Measurements from ENCODE around the gene HNRNPK.
"Not testable (repeated sequence)": the region's sequence is repeated elsewhere in the genome, so short reads cannot be mapped to it uniquely, and the experiment has no call there.

The HNRNPK gene

DNA sequence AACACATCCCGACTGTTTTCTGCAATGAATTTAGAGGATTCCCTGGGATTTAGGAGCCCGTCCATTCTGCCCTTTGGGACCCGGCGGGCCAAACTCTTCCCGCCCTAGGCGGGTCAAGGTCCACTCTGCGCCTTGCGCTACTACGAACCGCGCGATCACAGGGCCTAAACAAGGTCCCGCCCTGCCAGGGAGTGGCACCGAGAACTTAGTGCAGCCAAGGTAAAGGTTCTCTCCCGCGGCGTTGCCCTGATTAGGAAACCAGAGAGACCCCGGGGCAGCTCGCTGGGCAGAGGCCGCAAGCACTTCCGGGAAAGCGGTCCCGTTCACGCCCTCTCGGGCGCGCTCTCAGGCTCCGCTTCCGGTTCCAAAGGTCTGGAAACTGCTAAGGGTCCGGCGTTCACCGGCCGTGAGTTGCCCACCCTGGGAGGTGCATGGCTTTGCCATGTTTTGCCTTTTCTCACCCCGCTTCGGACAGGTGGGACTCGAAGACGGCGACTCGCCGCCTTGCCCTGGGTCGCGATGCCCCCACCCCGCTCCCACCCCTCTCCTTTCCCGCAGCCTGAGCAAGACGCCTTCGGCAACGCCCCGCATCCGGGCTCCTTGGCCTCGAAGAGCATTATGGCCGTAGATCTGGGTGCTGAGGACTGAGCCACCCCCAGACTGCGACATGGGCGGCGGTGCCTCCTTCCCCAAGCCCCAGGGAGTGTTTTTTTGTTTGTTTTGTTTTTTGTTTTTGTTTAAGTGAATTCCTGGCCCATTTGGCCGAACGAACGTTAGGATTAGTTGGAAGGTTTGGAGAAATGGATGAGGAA, 23.4 kb downstream of the HNRNPK start:
- Histone ChIP-seq H3K4me3 (ENCODE audit: low read depth, low read length) (peak overlapping the region; percentile 64), H3K79me2 (no peaks in the 10 kb centered on the region), H3K27ac (peak overlapping the region; percentile 79), H3K9me3 (ENCODE audit: control insufficient read depth, low read length) (no peaks in the 10 kb centered on the region), H3K27me3 (ENCODE audit: control insufficient read depth, insufficient read depth, low read length) (no peaks in the 10 kb centered on the region), H3K4me2 (ENCODE audit: low read length) (peak overlapping the region; percentile 65), H3K9ac (peak overlapping the region; percentile 37), H3K36me3 (ENCODE audit: control insufficient read depth, insufficient read depth, low read length) (no peaks in the 10 kb centered on the region), H2AFZ (peak overlapping the region; percentile 98), H3K4me1 (peaks cover 5% of the 10 kb centered on the region)
- TF ChIP-seq, protein P1, sequence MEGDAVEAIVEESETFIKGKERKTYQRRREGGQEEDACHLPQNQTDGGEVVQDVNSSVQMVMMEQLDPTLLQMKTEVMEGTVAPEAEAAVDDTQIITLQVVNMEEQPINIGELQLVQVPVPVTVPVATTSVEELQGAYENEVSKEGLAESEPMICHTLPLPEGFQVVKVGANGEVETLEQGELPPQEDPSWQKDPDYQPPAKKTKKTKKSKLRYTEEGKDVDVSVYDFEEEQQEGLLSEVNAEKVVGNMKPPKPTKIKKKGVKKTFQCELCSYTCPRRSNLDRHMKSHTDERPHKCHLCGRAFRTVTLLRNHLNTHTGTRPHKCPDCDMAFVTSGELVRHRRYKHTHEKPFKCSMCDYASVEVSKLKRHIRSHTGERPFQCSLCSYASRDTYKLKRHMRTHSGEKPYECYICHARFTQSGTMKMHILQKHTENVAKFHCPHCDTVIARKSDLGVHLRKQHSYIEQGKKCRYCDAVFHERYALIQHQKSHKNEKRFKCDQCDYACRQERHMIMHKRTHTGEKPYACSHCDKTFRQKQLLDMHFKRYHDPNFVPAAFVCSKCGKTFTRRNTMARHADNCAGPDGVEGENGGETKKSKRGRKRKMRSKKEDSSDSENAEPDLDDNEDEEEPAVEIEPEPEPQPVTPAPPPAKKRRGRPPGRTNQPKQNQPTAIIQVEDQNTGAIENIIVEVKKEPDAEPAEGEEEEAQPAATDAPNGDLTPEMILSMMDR (IDR thresholded peaks at IDR 0.05): no peak

DNA sequence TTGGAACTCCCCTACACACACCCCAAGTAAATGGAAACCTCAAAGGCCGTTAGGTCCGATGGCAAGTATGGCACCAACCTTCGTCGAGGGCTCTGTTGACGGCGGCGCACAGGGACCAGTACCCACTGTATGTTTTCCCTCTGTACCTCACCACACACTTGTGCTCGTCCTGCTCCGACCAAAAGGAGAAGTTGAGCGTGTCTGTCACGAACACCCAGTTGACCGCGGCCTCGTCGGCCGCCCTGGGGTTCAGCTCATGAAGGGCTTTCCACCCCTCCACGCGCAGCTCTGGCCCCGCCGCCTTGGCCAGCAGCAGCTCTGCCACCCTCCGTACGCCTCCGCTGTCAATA, 24.0 kb downstream of the HNRNPK start:
- H3K27ac ChIP-seq: peak overlapping the region; percentile 79
- peak overlapping the region; percentile 98 for H2AFZ ChIP-seq
- peaks cover 5% of the 10 kb centered on the region for H3K4me1 ChIP-seq
- H3K36me3 ChIP-seq (ENCODE audit: control insufficient read depth, insufficient read depth, low read length): no peaks in the 10 kb centered on the region
- H3K79me2 ChIP-seq: no peaks in the 10 kb centered on the region
- no peaks in the 10 kb centered on the region for H3K27me3 ChIP-seq (ENCODE audit: control insufficient read depth, insufficient read depth, low read length)
- H3K4me3 ChIP-seq (ENCODE audit: low read depth, low read length): peak overlapping the region; percentile 64
- peak overlapping the region; percentile 65 for H3K4me2 ChIP-seq (ENCODE audit: low read length)
- no peaks in the 10 kb centered on the region for H3K9me3 ChIP-seq (ENCODE audit: control insufficient read depth, low read length)
- peak overlapping the region; percentile 37 for H3K9ac ChIP-seq
- TF ChIP-seq, protein P1 (IDR thresholded peaks at IDR 0.05): no peak

DNA sequence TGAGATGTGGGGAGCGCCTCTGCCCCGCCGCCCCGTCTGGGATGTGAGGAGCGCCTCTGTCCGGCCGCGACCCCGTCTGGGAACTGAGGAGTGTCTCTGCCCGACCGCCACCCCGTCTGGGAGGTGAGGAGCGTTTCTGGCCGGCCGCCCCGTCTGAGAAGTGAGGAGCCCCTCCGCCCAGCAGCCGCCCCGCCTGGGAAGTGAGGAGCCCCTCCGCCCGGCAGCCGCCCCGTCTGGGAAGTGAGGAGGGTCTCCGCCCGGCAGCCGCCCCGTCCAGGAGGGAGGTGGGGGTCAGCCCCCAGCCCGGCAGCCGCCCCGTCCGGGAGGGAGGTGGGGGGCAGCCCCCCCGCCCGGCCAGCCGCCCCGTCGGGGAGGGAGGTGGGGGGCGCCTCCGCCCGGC, 31.9 kb downstream of the HNRNPK start:
- H3K36me3 ChIP-seq (ENCODE audit: control insufficient read depth, insufficient read depth, low read length); H3K4me1 ChIP-seq: not testable (repeated sequence)

DNA sequence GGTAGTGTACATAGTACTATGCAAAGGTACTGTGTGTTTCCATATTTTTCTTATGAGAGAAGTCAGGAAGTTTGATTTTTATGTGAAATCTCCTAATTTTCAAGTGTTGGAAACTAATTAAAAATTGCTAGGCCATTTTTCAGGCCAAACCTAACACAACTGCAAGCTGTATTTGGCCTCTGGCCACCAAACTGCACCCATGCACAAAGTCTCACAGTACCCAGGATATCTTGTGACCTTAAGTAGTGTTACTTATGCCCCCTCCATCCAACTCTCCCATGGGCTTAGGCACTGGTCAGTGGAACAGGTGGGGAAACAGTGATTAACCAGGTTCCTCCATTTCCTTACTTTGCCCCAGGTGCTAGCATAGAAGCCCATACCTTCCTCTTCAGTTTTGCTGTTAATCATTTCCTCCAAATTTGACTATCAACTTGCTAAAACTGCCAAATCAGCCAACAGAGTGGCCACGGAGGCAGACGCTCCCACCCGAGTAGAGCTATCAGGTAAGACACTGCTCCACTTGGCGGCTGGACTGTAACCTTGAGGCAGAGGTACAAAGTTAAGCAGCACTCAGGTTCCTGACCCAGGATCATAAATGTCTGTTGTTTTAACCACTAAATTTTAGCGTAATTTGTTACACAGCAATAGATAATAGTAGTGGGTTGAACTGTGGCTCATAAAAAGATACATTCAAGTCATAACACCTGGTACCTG, 39.3 kb downstream of the HNRNPK start:
- TF ChIP-seq, protein P1 (IDR thresholded peaks at IDR 0.05): no peak
- no peaks in the 10 kb centered on the region for H3K27me3 ChIP-seq (ENCODE audit: control insufficient read depth, insufficient read depth, low read length)
- no peak overlapping the region for H3K4me2 ChIP-seq (ENCODE audit: low read length)
- no peak overlapping the region for H3K4me3 ChIP-seq (ENCODE audit: low read depth, low read length)
- H3K27ac ChIP-seq: no peak overlapping the region
- no peaks in the 10 kb centered on the region for H3K36me3 ChIP-seq (ENCODE audit: control insufficient read depth, insufficient read depth, low read length)
- no peaks in the 10 kb centered on the region for H3K79me2 ChIP-seq
- H3K4me1 ChIP-seq: peaks cover 3% of the 10 kb centered on the region
- no peak overlapping the region for H3K9ac ChIP-seq
- H2AFZ ChIP-seq: no peak overlapping the region
- H3K9me3 ChIP-seq (ENCODE audit: control insufficient read depth, low read length): no peaks in the 10 kb centered on the region

More for the DNA sequence above, 31.9 kb downstream of the HNRNPK start:
- not testable (repeated sequence) for H3K79me2 ChIP-seq; H3K4me3 ChIP-seq (ENCODE audit: low read depth, low read length); H3K27ac ChIP-seq; H3K9ac ChIP-seq; H3K27me3 ChIP-seq (ENCODE audit: control insufficient read depth, insufficient read depth, low read length); H2AFZ ChIP-seq; H3K9me3 ChIP-seq (ENCODE audit: control insufficient read depth, low read length); H3K4me2 ChIP-seq (ENCODE audit: low read length)

DNA sequence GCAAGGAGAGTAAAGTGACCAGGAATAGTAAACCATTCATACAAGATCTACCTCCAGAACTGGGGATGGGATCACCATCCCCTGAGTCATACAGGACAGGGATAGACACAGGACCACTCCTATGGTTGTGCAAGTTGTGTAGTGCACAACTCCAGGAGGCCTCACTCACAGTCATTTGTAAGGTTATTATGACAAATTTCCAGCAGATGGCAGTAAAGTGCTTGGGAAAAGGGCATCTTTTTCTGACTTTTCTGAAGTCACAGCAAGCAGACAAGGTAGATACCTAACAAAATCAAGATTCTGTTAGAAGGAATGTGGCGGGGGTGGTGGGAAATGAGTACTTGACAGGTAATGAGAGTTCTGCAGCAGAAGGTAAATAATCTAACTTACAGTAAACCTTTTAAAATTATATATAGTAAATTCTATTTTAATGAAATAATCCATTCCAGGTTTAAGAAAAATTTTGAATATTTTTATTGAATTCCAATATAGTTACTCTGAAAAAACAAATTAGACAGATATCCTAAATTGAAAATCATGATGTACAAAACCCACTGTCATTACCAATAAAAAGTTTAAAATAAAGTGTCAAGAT, 42.1 kb downstream of the HNRNPK start:
- Histone ChIP-seq H3K27me3 (ENCODE audit: control insufficient read depth, insufficient read depth, low read length) (no peaks in the 10 kb centered on the region), H3K9ac (no peak overlapping the region), H3K4me1 (peaks cover 16% of the 10 kb centered on the region), H3K9me3 (ENCODE audit: control insufficient read depth, low read length) (no peaks in the 10 kb centered on the region), H3K36me3 (ENCODE audit: control insufficient read depth, insufficient read depth, low read length) (no peaks in the 10 kb centered on the region), H3K79me2 (no peaks in the 10 kb centered on the region), H3K4me3 (ENCODE audit: low read depth, low read length) (no peak overlapping the region), H3K4me2 (ENCODE audit: low read length) (no peak overlapping the region), H2AFZ (peak overlapping the region; percentile 33), H3K27ac (no peak overlapping the region)
- TF ChIP-seq, protein P1 (IDR thresholded peaks at IDR 0.05): peak; percentile 53

Measured in parathyroid adenoma (tissue), 2 donors.